Measurements from ENCODE around the gene ZMYND10.

DNA sequence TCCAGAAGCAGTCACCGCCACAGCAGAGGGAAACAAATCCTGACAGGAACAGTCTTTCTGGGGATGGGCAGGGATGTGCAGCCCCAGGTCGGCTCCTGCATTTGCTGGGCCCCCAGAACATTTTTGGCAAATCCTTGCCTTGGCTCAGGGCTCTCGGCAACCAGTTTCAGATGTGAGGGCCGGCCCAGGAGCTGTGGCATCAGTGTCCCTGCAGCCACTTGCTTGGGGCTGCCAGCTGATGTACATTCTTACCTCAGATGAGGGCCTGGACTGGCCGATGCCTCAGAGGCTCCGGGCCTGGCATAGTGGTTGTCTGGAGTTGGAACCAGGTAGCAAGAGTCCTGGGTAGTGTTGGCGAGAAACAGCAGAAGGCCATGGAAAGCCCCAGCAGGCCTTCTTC is 9.3 kb upstream of the ZMYND10 start:
- TF ChIP-seq POLR2A (IDR thresholded peaks at IDR 0.05; ENCODE audit: low read depth, low read length) (no peak), CTCF (IDR thresholded peaks at IDR 0.05; ENCODE audit: extremely low read depth in 1 of 2, insufficient read depth in 1 of 2, low read depth in 1 of 2, low read length in 2 of 2) (no peak), POLR2AphosphoS5 (IDR thresholded peaks at IDR 0.05; ENCODE audit: insufficient read depth, low read depth, low read length) (no peak), GATA2 (IDR thresholded peaks at IDR 0.05; ENCODE audit: insufficient read depth, insufficient read length, low read depth, low read length) (no peak), MAX (IDR thresholded peaks at IDR 0.05; ENCODE audit: insufficient read depth, insufficient read length) (no peak), EZH2 (IDR thresholded peaks at IDR 0.05; ENCODE audit: borderline replicate concordance, low read depth, low read length, severe bottlenecking) (no peak), JUN (IDR thresholded peaks at IDR 0.05; ENCODE audit: borderline replicate concordance, insufficient read depth, insufficient read length, low read depth) (no peak), FOS (IDR thresholded peaks at IDR 0.05; ENCODE audit: borderline replicate concordance, insufficient read depth, low read length) (no peak), MYC (IDR thresholded peaks at IDR 0.05; ENCODE audit: low read depth, low read length) (no peak)

Data from endothelial cell of umbilical vein (primary cell).